Left lung (tissue), 10 donors: Measurements from ENCODE around the gene TTLL5. TPM values are rescaled to one million over a fixed set of nuclear protein-coding genes. Genes with fewer than 3 reads are reported as not detected.

Experiments
- ATAC-seq: fragments of 200-7000 bp; cut with Tn5 transposase; one replicate; pipeline ENCODE4 v1.9.1; 2020; ENCODE audit warnings: moderate library complexity
- DNase-seq, 4 donors: peaks; one replicate each; pipeline ENCODE4 v3.0.0-alpha.2; 2013 to 2020
- H3K27ac ChIP-seq, 2 donors: fragments of 200-600 bp; sonication (generic) in 1 of 2; one replicate each; pipeline versions ENCODE4 v1.5.0 to v1.8.0; 2020 to 2021
- H3K27me3 ChIP-seq, 2 donors: fragments of 200-600 bp; sonication (generic) in 1 of 2; one replicate each; pipeline versions ENCODE4 v1.5.0 to v1.8.0; 2020 to 2021
- H3K36me3 ChIP-seq, 2 donors: fragments of 200-600 bp; sonication (generic) in 1 of 2; one replicate each; pipeline versions ENCODE4 v1.5.0 to v1.8.0; 2020 to 2021
- H3K4me1 ChIP-seq, 2 donors: fragments of 200-600 bp; one replicate each; pipeline ENCODE4 v1.8.0; 2021
- H3K4me3 ChIP-seq, 2 donors: fragments of 200-600 bp; sonication (generic) in 1 of 2; one replicate each; pipeline versions ENCODE4 v1.5.0 to v1.8.0; 2020 to 2021; ENCODE audit warnings: mild to moderate bottlenecking in 1 of 2
- H3K9me3 ChIP-seq, 2 donors: fragments of 200-600 bp; sonication (generic) in 1 of 2; one replicate each; pipeline versions ENCODE4 v1.5.0 to v1.8.0; 2020 to 2021
- intact Hi-C, 2 donors: fragments of 100-400 bp; cut with DNase I; formaldehyde crosslinking; loops; one replicate each; pipeline versions ENCODE4 v1.11.2 to v1.14.2; 2022
- polyA plus RNA-seq, 6 donors: library from polyadenylated mRNA; unstranded; fragments of 120-200 nt; gene quantifications; one replicate each; pipeline ENCODE4 v1.2.1, GENCODE V29; 2013; ENCODE audit not compliant: insufficient read length in 6 of 6
- total RNA-seq, 2 donors: library from RNA; stranded (reverse); fragmentation: NEBNext Ultra II Directional; extraction: Animal tissue kit (Norgen Biotek cat#: 25700); gene quantifications; one replicate each; pipeline ENCODE4 v1.2.1, GENCODE V29; 2021
- TF ChIP-seq, protein P1 (sequence below), 2 donors: fragments of 200-600 bp; sonication (generic) in 1 of 2; IDR thresholded peaks; one replicate each; pipeline versions ENCODE4 v1.5.0 to v1.8.0; 2021; ENCODE audit warnings: antibody characterized with exemption in 2 of 2
- donor health status: DM: no; HTN: yes; CAD: no.
- donor health status: DM: no; HTN: no; CAD: no.

TTLL5 gene
- total and polyA plus RNA-seq, 8 donors: 30.8 to 46.7 (median 42.1) TPM

DNA sequence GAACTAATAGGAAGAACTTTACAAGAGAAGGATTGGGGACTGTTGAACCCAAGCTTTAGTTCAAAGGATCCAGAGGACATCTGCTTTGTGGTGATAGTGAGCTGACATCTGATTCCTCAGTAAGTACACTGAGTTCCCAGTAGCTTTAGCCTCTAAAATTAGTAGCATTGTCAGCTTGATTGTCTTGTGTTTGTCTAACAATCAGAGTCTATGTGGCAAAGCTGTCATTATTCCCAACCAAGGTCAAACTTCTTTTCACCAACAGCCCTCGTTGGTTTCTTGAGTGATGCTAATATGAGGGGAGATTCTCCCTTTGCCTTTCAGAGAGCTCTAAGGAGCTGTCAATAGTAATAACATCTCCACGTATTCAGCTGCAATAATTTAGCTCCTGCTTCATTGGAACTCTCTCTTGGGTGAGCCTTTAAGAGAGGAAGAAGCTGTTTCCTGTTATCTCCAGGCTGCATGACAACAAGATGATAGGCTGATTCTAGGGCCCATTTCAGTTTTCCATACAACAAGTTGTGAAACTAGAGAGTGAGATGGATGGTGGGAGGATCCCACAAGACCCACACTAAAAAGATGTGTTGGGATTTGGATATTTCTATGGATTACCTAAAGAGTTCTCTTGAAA, 274.1 kb downstream of the TTLL5 start:
- intact Hi-C loops: no loop called here
- no peaks in the 10 kb centered on the region for H3K27me3 ChIP-seq
- no peaks in the 10 kb centered on the region for H3K4me1 ChIP-seq
- H3K36me3 ChIP-seq: peaks cover 0 to 6% of the 10 kb centered on the region in 2 donors
- TF ChIP-seq, protein P1, sequence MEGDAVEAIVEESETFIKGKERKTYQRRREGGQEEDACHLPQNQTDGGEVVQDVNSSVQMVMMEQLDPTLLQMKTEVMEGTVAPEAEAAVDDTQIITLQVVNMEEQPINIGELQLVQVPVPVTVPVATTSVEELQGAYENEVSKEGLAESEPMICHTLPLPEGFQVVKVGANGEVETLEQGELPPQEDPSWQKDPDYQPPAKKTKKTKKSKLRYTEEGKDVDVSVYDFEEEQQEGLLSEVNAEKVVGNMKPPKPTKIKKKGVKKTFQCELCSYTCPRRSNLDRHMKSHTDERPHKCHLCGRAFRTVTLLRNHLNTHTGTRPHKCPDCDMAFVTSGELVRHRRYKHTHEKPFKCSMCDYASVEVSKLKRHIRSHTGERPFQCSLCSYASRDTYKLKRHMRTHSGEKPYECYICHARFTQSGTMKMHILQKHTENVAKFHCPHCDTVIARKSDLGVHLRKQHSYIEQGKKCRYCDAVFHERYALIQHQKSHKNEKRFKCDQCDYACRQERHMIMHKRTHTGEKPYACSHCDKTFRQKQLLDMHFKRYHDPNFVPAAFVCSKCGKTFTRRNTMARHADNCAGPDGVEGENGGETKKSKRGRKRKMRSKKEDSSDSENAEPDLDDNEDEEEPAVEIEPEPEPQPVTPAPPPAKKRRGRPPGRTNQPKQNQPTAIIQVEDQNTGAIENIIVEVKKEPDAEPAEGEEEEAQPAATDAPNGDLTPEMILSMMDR (IDR thresholded peaks at IDR 0.05): no peak
- ATAC-seq (no peak), DNase-seq (no peak)
- no peak overlapping the region for H3K27ac ChIP-seq
- no peak overlapping the region for H3K4me3 ChIP-seq
- no peaks in the 10 kb centered on the region for H3K9me3 ChIP-seq

DNA sequence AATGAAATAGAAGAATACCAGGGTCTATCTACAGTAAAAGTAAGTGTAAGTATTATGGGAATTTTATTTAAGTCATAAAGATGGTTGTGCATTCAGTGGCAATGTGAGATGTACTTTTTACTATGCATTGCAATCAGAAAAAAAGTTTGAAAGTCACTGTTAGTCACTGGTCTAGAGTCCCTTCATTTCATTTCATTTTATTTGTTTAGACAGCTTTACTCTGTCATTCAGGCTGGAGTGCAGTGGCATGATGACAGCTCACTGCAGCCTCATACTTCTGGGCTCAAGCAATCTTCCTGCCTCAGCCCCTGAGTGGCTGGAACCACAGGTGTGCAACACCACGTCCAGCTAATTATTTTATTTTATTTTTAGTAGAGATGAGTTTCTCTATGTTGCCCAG, 278.2 kb downstream of the TTLL5 start:
- intact Hi-C loops: no loop called here
- Histone ChIP-seq H3K4me1 (no peaks in the 10 kb centered on the region), H3K27me3 (no peaks in the 10 kb centered on the region), H3K4me3 (no peak overlapping the region), H3K27ac (no peak overlapping the region), H3K36me3 (peaks cover 0 to 3% of the 10 kb centered on the region in 2 donors), H3K9me3 (no peaks in the 10 kb centered on the region)
- TF ChIP-seq, protein P1 (IDR thresholded peaks at IDR 0.05): no peak
- DNase-seq (no peak), ATAC-seq (no peak)

DNA sequence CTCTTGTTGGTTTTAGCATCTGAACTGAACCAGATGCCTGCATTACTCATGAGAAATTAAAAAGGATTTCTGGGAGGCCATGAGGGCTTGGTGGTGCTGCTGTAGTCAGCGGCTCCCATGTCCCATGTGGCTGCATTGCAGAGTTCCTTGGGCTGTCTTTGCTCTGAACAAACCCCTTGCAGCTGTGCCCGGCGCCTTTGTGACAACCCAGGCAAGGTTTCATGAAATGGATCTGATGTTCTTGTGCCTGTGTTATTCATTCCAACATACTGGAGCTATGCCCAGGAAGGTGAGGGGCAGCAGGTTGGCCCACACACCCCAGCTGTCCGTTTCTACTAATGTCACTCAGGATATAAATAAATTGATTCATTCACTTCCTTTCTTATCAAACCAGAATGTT, 280.0 kb downstream of the TTLL5 start:
- DNase-seq (no peak), ATAC-seq (no peak)
- Histone ChIP-seq H3K27ac (no peak overlapping the region), H3K4me1 (no peaks in the 10 kb centered on the region), H3K9me3 (no peaks in the 10 kb centered on the region), H3K27me3 (no peaks in the 10 kb centered on the region), H3K4me3 (no peak overlapping the region), H3K36me3 (peaks cover 0 to 3% of the 10 kb centered on the region in 2 donors)
- TF ChIP-seq, protein P1 (IDR thresholded peaks at IDR 0.05): no peak
- intact Hi-C loops: no loop called here

DNA sequence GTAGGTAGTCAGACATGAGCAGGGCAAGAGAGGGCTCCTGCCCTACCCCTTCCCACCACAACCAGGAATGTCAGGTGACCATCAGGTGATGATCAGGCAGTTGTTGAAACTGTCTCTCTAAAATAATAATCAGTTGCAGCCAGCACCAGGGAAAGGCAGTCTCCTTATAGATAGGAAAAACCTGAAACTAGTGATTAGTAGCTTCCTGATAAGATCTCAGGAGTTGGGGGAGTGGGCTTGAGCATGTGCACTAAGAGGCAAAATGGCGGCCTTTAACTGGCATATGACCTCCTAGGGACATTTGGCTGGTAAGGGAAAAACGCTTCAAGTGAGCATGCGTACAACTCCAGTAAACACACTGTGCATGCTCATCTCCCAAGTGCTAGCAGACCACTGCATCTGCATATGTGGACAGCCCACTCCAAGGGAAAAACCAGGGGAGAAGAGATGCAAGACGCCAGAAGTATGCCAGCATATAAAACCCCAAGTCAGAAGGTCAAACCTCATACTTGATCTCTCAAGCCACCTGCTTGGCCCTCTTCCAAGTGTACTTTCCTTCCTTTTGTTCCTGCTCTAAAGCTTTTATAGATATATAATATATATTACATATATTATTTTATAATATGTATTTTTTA, 283.7 kb downstream of the TTLL5 start:
- peaks cover 0 to 3% of the 10 kb centered on the region in 2 donors for H3K36me3 ChIP-seq
- DNase-seq: no peak
- no peak for ATAC-seq
- H3K27me3 ChIP-seq: no peaks in the 10 kb centered on the region
- TF ChIP-seq, protein P1 (IDR thresholded peaks at IDR 0.05): no peak
- no peaks in the 10 kb centered on the region for H3K4me1 ChIP-seq
- H3K4me3 ChIP-seq: no peak overlapping the region
- H3K27ac ChIP-seq: no peak overlapping the region
- no peaks in the 10 kb centered on the region for H3K9me3 ChIP-seq
- intact Hi-C loops: no loop called here

DNA sequence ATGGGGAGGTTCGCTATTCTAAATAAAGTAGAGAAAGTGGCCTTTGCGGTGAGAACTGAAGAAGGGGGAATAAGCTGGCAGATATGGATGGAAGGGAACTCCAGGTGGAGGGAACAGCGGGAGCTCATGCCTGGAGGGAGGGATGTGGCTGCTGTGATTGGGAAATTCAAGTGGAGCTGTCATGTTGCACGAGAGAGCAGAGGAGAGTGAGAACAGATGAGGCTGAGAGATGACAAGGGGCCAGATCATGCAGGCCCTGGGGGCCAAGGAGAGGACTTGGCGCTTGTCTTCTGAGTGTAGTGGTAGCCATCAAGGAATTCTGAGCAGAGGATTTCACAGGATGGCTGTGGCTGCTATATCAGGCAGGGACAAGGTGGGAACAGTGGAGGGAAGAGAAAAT, 285.7 kb downstream of the TTLL5 start:
- no peak overlapping the region for H3K4me3 ChIP-seq
- DNase-seq (no peak), ATAC-seq (no peak)
- no peak overlapping the region for H3K27ac ChIP-seq
- no peaks in the 10 kb centered on the region for H3K9me3 ChIP-seq
- H3K27me3 ChIP-seq: no peaks in the 10 kb centered on the region
- intact Hi-C loops: no loop called here
- TF ChIP-seq, protein P1 (IDR thresholded peaks at IDR 0.05): no peak
- H3K4me1 ChIP-seq: no peaks in the 10 kb centered on the region
- peaks cover 0 to 3% of the 10 kb centered on the region in 2 donors for H3K36me3 ChIP-seq
